Large intestine (tissue), 3 donors: ENCODE results near the gene GBGT1. TPM values are rescaled to one million over a fixed set of nuclear protein-coding genes. Genes with fewer than 3 reads are reported as not detected.

Experiments
- DNase-seq, 2 donors: peaks; one replicate each; pipeline versions ENCODE4 v3.0.0 to v3.0.0-alpha.2; 2013
- H3K27ac ChIP-seq: one replicate; pipeline ENCODE4 v1.5.1; 2013; ENCODE audit warnings: low read length
- H3K27me3 ChIP-seq: 2 replicates; pipeline ENCODE4 v1.6.1; 2013; ENCODE audit warnings: low read length; ENCODE audit not compliant: control insufficient read depth, insufficient read depth
- H3K36me3 ChIP-seq: 2 replicates; pipeline ENCODE4 v1.6.1; 2013; ENCODE audit warnings: low read length; ENCODE audit not compliant: control insufficient read depth, insufficient read depth
- H3K4me1 ChIP-seq: one replicate; pipeline ENCODE4 v1.6.1; 2013; ENCODE audit warnings: low read length; ENCODE audit not compliant: control insufficient read depth, insufficient read depth
- H3K4me3 ChIP-seq: one replicate; pipeline ENCODE4 v1.5.1; 2013; ENCODE audit warnings: low read length
- H3K9me3 ChIP-seq: one replicate; pipeline ENCODE4 v1.6.1; 2013; ENCODE audit warnings: mild to moderate bottlenecking, low read depth, low read length, moderate library complexity; ENCODE audit not compliant: control insufficient read depth
- WGBS: methylation state at CpG from one replicate; pipeline ENCODE4 v1.1.5; 2013; ENCODE audit warnings: low lambda C conversion rate; ENCODE audit not compliant: insufficient coverage; 5-methylcytosine and 5-hydroxymethylcytosine counted together
- polyA plus RNA-seq: library from polyadenylated mRNA; unstranded; fragments of 120-200 nt; gene quantifications from one replicate; pipeline ENCODE4 v1.2.1, GENCODE V29; 2013

Gene GBGT1
- polyA plus RNA-seq, 1 donor, result 8.7 TPM

- no CpG with 5 or more reads among the region's 17 CpGs for WGBS
- Histone ChIP-seq H3K36me3 (peaks cover 94% of the 10 kb centered on the region), H3K27ac (no peak overlapping the region), H3K27me3 (no peaks in the 10 kb centered on the region), H3K9me3 (no peaks in the 10 kb centered on the region), H3K4me3 (no peak overlapping the region), H3K4me1 (peaks cover 3% of the 10 kb centered on the region)
- DNase-seq, result no peak
Observed at GRCh38 chr9:133106511-133107244, 57.0 kb downstream of the GBGT1 start.

GRCh38 chr9:133105461-133105770 lies 58.3 kb downstream of the GBGT1 start:
- no peak for DNase-seq
- Histone ChIP-seq H3K27ac (no peak overlapping the region), H3K36me3 (peaks cover 95% of the 10 kb centered on the region), H3K9me3 (no peaks in the 10 kb centered on the region), H3K27me3 (no peaks in the 10 kb centered on the region), H3K4me1 (peaks cover 6% of the 10 kb centered on the region), H3K4me3 (no peak overlapping the region)
- WGBS, result no CpG with 5 or more reads among the region's 7 CpGs

- Histone ChIP-seq H3K4me3 (no peak overlapping the region), H3K36me3 (peaks cover 95% of the 10 kb centered on the region), H3K4me1 (peaks cover 12% of the 10 kb centered on the region), H3K27ac (no peak overlapping the region), H3K9me3 (no peaks in the 10 kb centered on the region), H3K27me3 (no peaks in the 10 kb centered on the region)
- no peak for DNase-seq
- WGBS, result no CpG with 5 or more reads among the region's 15 CpGs
Observed at GRCh38 chr9:133104718-133105460, 58.8 kb downstream of the GBGT1 start.

- Histone ChIP-seq H3K4me1 (peaks cover 15% of the 10 kb centered on the region), H3K27me3 (no peaks in the 10 kb centered on the region), H3K27ac (no peak overlapping the region), H3K4me3 (no peak overlapping the region), H3K36me3 (peaks cover 94% of the 10 kb centered on the region), H3K9me3 (no peaks in the 10 kb centered on the region)
- no peak for DNase-seq
- no CpG with 5 or more reads among the region's 12 CpGs for WGBS
Observed at GRCh38 chr9:133103987-133104505, 59.7 kb downstream of the GBGT1 start.

- H3K27ac ChIP-seq, result no peak overlapping the region
- no CpG with 5 or more reads among the region's 14 CpGs for WGBS
- DNase-seq, result peak in 1 of 2 donors; percentile 43
Observed at GRCh38 chr9:133103183-133103986, 60.3 kb downstream of the GBGT1 start.

More at GRCh38 chr9:133103183-133103986, 60.3 kb downstream of the GBGT1 start:
- Histone ChIP-seq H3K9me3 (no peaks in the 10 kb centered on the region), H3K36me3 (peaks cover 94% of the 10 kb centered on the region), H3K4me1 (peaks cover 15% of the 10 kb centered on the region), H3K4me3 (no peak overlapping the region), H3K27me3 (no peaks in the 10 kb centered on the region)

Other genes with a start within 250 kb of the GBGT1 start
- 45.6 TPM for gene TSC1, start 219.3 kb downstream of the GBGT1 start, polyA plus RNA-seq
- gene GFI1B, start 185.2 kb downstream of the GBGT1 start, polyA plus RNA-seq, result 6.2 TPM
- 54.8 TPM for gene GTF3C5, start 132.9 kb downstream of the GBGT1 start, polyA plus RNA-seq
- gene CEL, start 101.9 kb downstream of the GBGT1 start, polyA plus RNA-seq, result 268 TPM
- 43.8 TPM for gene RALGDS, start 42.7 kb downstream of the GBGT1 start, polyA plus RNA-seq
- gene OBP2B, start 45.3 kb upstream of the GBGT1 start, polyA plus RNA-seq, result not detected
- gene ABO, start 111.3 kb upstream of the GBGT1 start, polyA plus RNA-seq, result 19.6 TPM
- gene SURF6, start 172.3 kb upstream of the GBGT1 start, polyA plus RNA-seq, result 41.8 TPM
- 20.2 TPM for gene MED22, start 184.2 kb upstream of the GBGT1 start, polyA plus RNA-seq
- 2,688 TPM for gene RPL7A, start 184.3 kb upstream of the GBGT1 start, polyA plus RNA-seq
- gene SURF1, start 192.6 kb upstream of the GBGT1 start, polyA plus RNA-seq, result 32.5 TPM
- gene SURF2, start 192.6 kb upstream of the GBGT1 start, polyA plus RNA-seq, result 16.3 TPM
- 232 TPM for gene SURF4, start 212.1 kb upstream of the GBGT1 start, polyA plus RNA-seq
- gene STKLD1, start 212.5 kb upstream of the GBGT1 start, polyA plus RNA-seq, result 2.4 TPM